Stomach (tissue), 4 donors: Measurements from ENCODE around the gene C16orf78.

Source experiments
- CTCF ChIP-seq, 7 experiments: fragments of 450-650 bp in 4 of 7; fragments of 200-600 bp in 3 of 7; sonication (generic) in 3 of 7; IDR thresholded peaks; one replicate each; pipeline ENCODE4 v1.5.1; 2016 to 2019; ENCODE audit warnings: antibody characterized with exemption in 7 of 7, control low read depth in 2 of 7, mild to moderate bottlenecking in 1 of 7
- EP300 ChIP-seq: sonication (generic); formaldehyde crosslinking; IDR thresholded peaks from one replicate; pipeline ENCODE4 v1.6.1; 2017; ENCODE audit warnings: antibody characterized with exemption
- POLR2A ChIP-seq, 4 donors: fragments of 450-650 bp; IDR thresholded peaks; one replicate each; pipeline ENCODE4 v1.6.1; 2016; ENCODE audit warnings: antibody characterized with exemption in 4 of 4, control low read depth in 2 of 4, mild to moderate bottlenecking in 1 of 4, moderate library complexity in 1 of 4
- POLR2AphosphoS5 ChIP-seq, 3 donors: sonication (generic); formaldehyde crosslinking; IDR thresholded peaks; one replicate each; pipeline ENCODE4 v1.6.1; 2016; ENCODE audit warnings: antibody characterized with exemption in 3 of 3

DNA sequence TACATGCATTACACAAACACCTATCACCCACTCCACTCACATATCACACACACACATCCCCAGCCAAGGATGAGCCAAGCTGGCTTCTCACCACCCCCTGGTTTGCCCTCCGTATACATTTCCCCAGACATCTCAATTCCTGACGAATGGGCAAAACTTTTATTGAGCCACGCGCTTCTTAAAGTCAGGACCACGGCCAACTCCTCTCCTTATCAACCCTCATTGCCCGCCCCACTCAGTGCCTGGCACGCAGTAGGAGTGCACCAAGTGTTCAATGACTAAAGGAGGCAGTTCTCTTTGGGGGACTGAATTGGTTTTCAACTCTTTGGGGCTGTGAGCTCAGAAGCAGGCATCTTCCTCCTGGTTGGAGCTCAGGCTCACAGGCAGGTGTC lies 22.5 kb upstream of the C16orf78 start:
- no peak for TF ChIP-seq POLR2A (IDR thresholded peaks at IDR 0.05)
- TF ChIP-seq CTCF (IDR thresholded peaks at IDR 0.05) = no peak
- no peak for TF ChIP-seq POLR2AphosphoS5 (IDR thresholded peaks at IDR 0.05)
- TF ChIP-seq EP300 = no peak
